KOPT-K1 (cell line): ENCODE measurements around the gene NKG7.

Experiments
- H3K27ac ChIP-seq: fragments of 200-600 bp; sonication (generic); 2 replicates; pipeline ENCODE4 v1.5.1; 2016; ENCODE audit warnings: antibody characterized with exemption, mild to moderate bottlenecking, low read depth, low read length; ENCODE audit not compliant: poor library complexity, severe bottlenecking
- H3K36me3 ChIP-seq: fragments of 200-600 bp; sonication (generic); 2 replicates; pipeline ENCODE4 v1.5.1; 2017; ENCODE audit warnings: antibody characterized with exemption, mild to moderate bottlenecking, low read length, moderate library complexity; ENCODE audit not compliant: insufficient read depth
- H3K9me3 ChIP-seq: fragments of 200-600 bp; sonication (generic); 2 replicates; pipeline ENCODE4 v1.5.1; 2017; ENCODE audit warnings: antibody characterized with exemption, low read length, mild to moderate bottlenecking; ENCODE audit not compliant: insufficient read depth, poor library complexity, severe bottlenecking

Gene NKG7

GRCh38 chr19:51371186-51371690 is 1.2 kb downstream of the NKG7 start:
- Histone ChIP-seq H3K9me3 (no peaks in the 10 kb centered on the region), H3K27ac (peak overlapping the region; percentile 94), H3K36me3 (no peaks in the 10 kb centered on the region)

- Histone ChIP-seq H3K27ac (peak overlapping the region; percentile 94), H3K9me3 (no peaks in the 10 kb centered on the region), H3K36me3 (no peaks in the 10 kb centered on the region)
These were observed 2.2 kb downstream of the NKG7 start for GRCh38 chr19:51370230-51370629.

- Histone ChIP-seq H3K9me3 (no peaks in the 10 kb centered on the region), H3K27ac (peak within 1 kb of the TSS; percentile 82), H3K36me3 (no peaks in the 10 kb centered on the region)
These were observed 3.8 kb downstream of the NKG7 start, which contains the start of gene CLDND2 for GRCh38 chr19:51368366-51369282. TSS of gene CLDND2 (minus strand) at chr19:51369003. CDS start at chr19:51368577, 426 bp downstream.

GRCh38 chr19:51367565-51368365 is 4.7 kb downstream of the NKG7 start:
- H3K27ac ChIP-seq = peak overlapping the region; percentile 82
- H3K36me3 ChIP-seq = no peaks in the 10 kb centered on the region
- no peaks in the 10 kb centered on the region for H3K9me3 ChIP-seq

GRCh38 chr19:51367255-51367564 is 5.2 kb downstream of the NKG7 start:
- no peaks in the 10 kb centered on the region for H3K36me3 ChIP-seq
- H3K27ac ChIP-seq = peak overlapping the region; percentile 82
- H3K9me3 ChIP-seq = no peaks in the 10 kb centered on the region

- Histone ChIP-seq H3K27ac (peak overlapping the region; percentile 82), H3K36me3 (no peaks in the 10 kb centered on the region), H3K9me3 (no peaks in the 10 kb centered on the region)
These were observed 5.8 kb downstream of the NKG7 start for GRCh38 chr19:51366389-51367254.

- no peaks in the 10 kb centered on the region for H3K36me3 ChIP-seq
These were observed 6.5 kb downstream of the NKG7 start, which contains the start of gene ETFB for GRCh38 chr19:51365965-51366388. TSS of gene ETFB (minus strand) at chr19:51366388. CDS start at chr19:51366326, 62 bp downstream.

GRCh38 chr19:51365211-51365964 is 7.1 kb downstream of the NKG7 start:
- Histone ChIP-seq H3K36me3 (no peaks in the 10 kb centered on the region), H3K9me3 (no peaks in the 10 kb centered on the region), H3K27ac (peak overlapping the region; percentile 82)

More at GRCh38 chr19:51365965-51366388, 6.5 kb downstream of the NKG7 start, which contains the start of gene ETFB:
- Histone ChIP-seq H3K27ac (peak within 1 kb of the TSS; percentile 82), H3K9me3 (no peaks in the 10 kb centered on the region)

GRCh38 chr19:51364200-51365106 is 8.0 kb downstream of the NKG7 start:
- no peaks in the 10 kb centered on the region for H3K36me3 ChIP-seq
- H3K9me3 ChIP-seq = no peaks in the 10 kb centered on the region
- no peak overlapping the region for H3K27ac ChIP-seq

- Histone ChIP-seq H3K27ac (no peak overlapping the region), H3K36me3 (no peaks in the 10 kb centered on the region), H3K9me3 (no peaks in the 10 kb centered on the region)
These were observed 11.2 kb downstream of the NKG7 start for GRCh38 chr19:51361239-51361638.

- Histone ChIP-seq H3K27ac (no peak overlapping the region), H3K9me3 (no peaks in the 10 kb centered on the region), H3K36me3 (no peaks in the 10 kb centered on the region)
These were observed 13.2 kb downstream of the NKG7 start for GRCh38 chr19:51359294-51359693.

GRCh38 chr19:51357952-51358351 is 14.5 kb downstream of the NKG7 start:
- H3K36me3 ChIP-seq = peaks cover 2% of the 10 kb centered on the region; the same call in 1 of the 2 replicates
- H3K27ac ChIP-seq = no peak overlapping the region

GRCh38 chr19:51356159-51356801 is 16.2 kb downstream of the NKG7 start:
- H3K36me3 ChIP-seq = peaks cover 18% of the 10 kb centered on the region
- no peaks in the 10 kb centered on the region for H3K9me3 ChIP-seq
- H3K27ac ChIP-seq = no peak overlapping the region

More at GRCh38 chr19:51357952-51358351, 14.5 kb downstream of the NKG7 start:
- no peaks in the 10 kb centered on the region for H3K9me3 ChIP-seq
